ENCODE results near the gene SGTA.
"Not testable (repeated sequence)": the region's sequence is repeated elsewhere in the genome, so short reads cannot be mapped to it uniquely, and the experiment has no call there.

Gene SGTA

GRCh38 chr19:2792666-2793065 lies 9.6 kb upstream of the SGTA start:
- peaks cover 14 to 51% of the 10 kb centered on the region in 2 donors for H3K36me3 ChIP-seq (ENCODE audit: control insufficient read depth in 1 of 2, insufficient read depth in 2 of 2, low read length in 2 of 2)
- H3K9me3 ChIP-seq (ENCODE audit: control insufficient read depth in 1 of 2, low read length in 2 of 2); H3K9ac ChIP-seq (ENCODE audit: low read depth in 1 of 2, low read length in 2 of 2); H3K27ac ChIP-seq (ENCODE audit: low read depth, low read length); H3K4me3 ChIP-seq (ENCODE audit: low read depth in 1 of 2, low read length in 2 of 2); H3K4me1 ChIP-seq (ENCODE audit: control insufficient read depth in 1 of 2, insufficient read depth in 2 of 2, low read length in 2 of 2); H3K27me3 ChIP-seq (ENCODE audit: control insufficient read depth in 1 of 2, insufficient read depth in 2 of 2, low read length in 2 of 2): not testable (repeated sequence)

GRCh38 chr19:2791876-2792275 lies 8.8 kb upstream of the SGTA start:
- Histone ChIP-seq H3K9ac (ENCODE audit: low read depth in 1 of 2, low read length in 2 of 2) (no peak overlapping the region), H3K27me3 (ENCODE audit: control insufficient read depth in 1 of 2, insufficient read depth in 2 of 2, low read length in 2 of 2) (no peaks in the 10 kb centered on the region), H3K36me3 (ENCODE audit: control insufficient read depth in 1 of 2, insufficient read depth in 2 of 2, low read length in 2 of 2) (peaks cover 9 to 47% of the 10 kb centered on the region in 2 donors), H3K9me3 (ENCODE audit: control insufficient read depth in 1 of 2, low read length in 2 of 2) (no peaks in the 10 kb centered on the region), H3K4me3 (ENCODE audit: low read depth in 1 of 2, low read length in 2 of 2) (no peak overlapping the region), H3K4me1 (ENCODE audit: control insufficient read depth in 1 of 2, insufficient read depth in 2 of 2, low read length in 2 of 2) (no peaks in the 10 kb centered on the region), H3K27ac (ENCODE audit: low read depth, low read length) (no peak overlapping the region)

GRCh38 chr19:2791440-2791839 lies 8.4 kb upstream of the SGTA start:
- no peak overlapping the region for H3K27ac ChIP-seq (ENCODE audit: low read depth, low read length)
- H3K36me3 ChIP-seq (ENCODE audit: control insufficient read depth in 1 of 2, insufficient read depth in 2 of 2, low read length in 2 of 2): peaks cover 9 to 43% of the 10 kb centered on the region in 2 donors
- H3K4me3 ChIP-seq (ENCODE audit: low read depth in 1 of 2, low read length in 2 of 2): no peak overlapping the region

GRCh38 chr19:2790557-2791271 lies 7.6 kb upstream of the SGTA start:
- peaks cover 0 to 7% of the 10 kb centered on the region in 2 donors for H3K4me1 ChIP-seq (ENCODE audit: control insufficient read depth in 1 of 2, insufficient read depth in 2 of 2, low read length in 2 of 2)
- H3K27ac ChIP-seq (ENCODE audit: low read depth, low read length): no peak overlapping the region
- no peaks in the 10 kb centered on the region for H3K9me3 ChIP-seq (ENCODE audit: control insufficient read depth in 1 of 2, low read length in 2 of 2)
- no peak overlapping the region for H3K4me3 ChIP-seq (ENCODE audit: low read depth in 1 of 2, low read length in 2 of 2)
- H3K9ac ChIP-seq (ENCODE audit: low read depth in 1 of 2, low read length in 2 of 2): no peak overlapping the region
- H3K27me3 ChIP-seq (ENCODE audit: control insufficient read depth in 1 of 2, insufficient read depth in 2 of 2, low read length in 2 of 2): no peaks in the 10 kb centered on the region
- peaks cover 7 to 36% of the 10 kb centered on the region in 2 donors for H3K36me3 ChIP-seq (ENCODE audit: control insufficient read depth in 1 of 2, insufficient read depth in 2 of 2, low read length in 2 of 2)

More at GRCh38 chr19:2791440-2791839, 8.4 kb upstream of the SGTA start:
- H3K27me3 ChIP-seq (ENCODE audit: control insufficient read depth in 1 of 2, insufficient read depth in 2 of 2, low read length in 2 of 2): no peaks in the 10 kb centered on the region
- H3K9ac ChIP-seq (ENCODE audit: low read depth in 1 of 2, low read length in 2 of 2): no peak overlapping the region
- H3K4me1 ChIP-seq (ENCODE audit: control insufficient read depth in 1 of 2, insufficient read depth in 2 of 2, low read length in 2 of 2): no peaks in the 10 kb centered on the region
- H3K9me3 ChIP-seq (ENCODE audit: control insufficient read depth in 1 of 2, low read length in 2 of 2): no peaks in the 10 kb centered on the region

GRCh38 chr19:2790194-2790556 lies 7.1 kb upstream of the SGTA start:
- Histone ChIP-seq H3K27ac (ENCODE audit: low read depth, low read length) (no peak overlapping the region), H3K27me3 (ENCODE audit: control insufficient read depth in 1 of 2, insufficient read depth in 2 of 2, low read length in 2 of 2) (no peaks in the 10 kb centered on the region), H3K36me3 (ENCODE audit: control insufficient read depth in 1 of 2, insufficient read depth in 2 of 2, low read length in 2 of 2) (peaks cover 5 to 31% of the 10 kb centered on the region in 2 donors), H3K4me3 (ENCODE audit: low read depth in 1 of 2, low read length in 2 of 2) (no peak overlapping the region), H3K4me1 (ENCODE audit: control insufficient read depth in 1 of 2, insufficient read depth in 2 of 2, low read length in 2 of 2) (peaks cover 0 to 7% of the 10 kb centered on the region in 2 donors), H3K9me3 (ENCODE audit: control insufficient read depth in 1 of 2, low read length in 2 of 2) (no peaks in the 10 kb centered on the region), H3K9ac (ENCODE audit: low read depth in 1 of 2, low read length in 2 of 2) (no peak overlapping the region)

GRCh38 chr19:2788237-2788636 lies 5.2 kb upstream of the SGTA start:
- Histone ChIP-seq H3K9me3 (ENCODE audit: control insufficient read depth in 1 of 2, low read length in 2 of 2) (no peaks in the 10 kb centered on the region), H3K36me3 (ENCODE audit: control insufficient read depth in 1 of 2, insufficient read depth in 2 of 2, low read length in 2 of 2) (peaks cover 5 to 15% of the 10 kb centered on the region in 2 donors), H3K27ac (ENCODE audit: low read depth, low read length) (no peak overlapping the region), H3K4me1 (ENCODE audit: control insufficient read depth in 1 of 2, insufficient read depth in 2 of 2, low read length in 2 of 2) (peaks cover 9 to 18% of the 10 kb centered on the region in 2 donors), H3K27me3 (ENCODE audit: control insufficient read depth in 1 of 2, insufficient read depth in 2 of 2, low read length in 2 of 2) (no peaks in the 10 kb centered on the region), H3K9ac (ENCODE audit: low read depth in 1 of 2, low read length in 2 of 2) (no peak overlapping the region), H3K4me3 (ENCODE audit: low read depth in 1 of 2, low read length in 2 of 2) (no peak overlapping the region)

GRCh38 chr19:2787115-2787514 lies 4.0 kb upstream of the SGTA start:
- Histone ChIP-seq H3K4me1 (ENCODE audit: control insufficient read depth in 1 of 2, insufficient read depth in 2 of 2, low read length in 2 of 2) (peaks cover 11 to 25% of the 10 kb centered on the region in 2 donors), H3K4me3 (ENCODE audit: low read depth in 1 of 2, low read length in 2 of 2) (no peak overlapping the region), H3K27me3 (ENCODE audit: control insufficient read depth in 1 of 2, insufficient read depth in 2 of 2, low read length in 2 of 2) (no peaks in the 10 kb centered on the region), H3K9me3 (ENCODE audit: control insufficient read depth in 1 of 2, low read length in 2 of 2) (no peaks in the 10 kb centered on the region), H3K36me3 (ENCODE audit: control insufficient read depth in 1 of 2, insufficient read depth in 2 of 2, low read length in 2 of 2) (peaks cover 5 to 15% of the 10 kb centered on the region in 2 donors), H3K27ac (ENCODE audit: low read depth, low read length) (no peak overlapping the region), H3K9ac (ENCODE audit: low read depth in 1 of 2, low read length in 2 of 2) (no peak overlapping the region)

GRCh38 chr19:2785244-2785997 lies 2.3 kb upstream of the SGTA start, which contains the start of gene THOP1:
Gene THOP1 (plus strand): TSS chr19:2785503. CDS start chr19:2785663, 160 bp downstream.
- Histone ChIP-seq H3K4me3 (ENCODE audit: low read depth in 1 of 2, low read length in 2 of 2) (peak within 1 kb of the TSS; percentile 74 to 91), H3K9ac (ENCODE audit: low read depth in 1 of 2, low read length in 2 of 2) (peak within 1 kb of the TSS; percentile 75 to 82), H3K27me3 (ENCODE audit: control insufficient read depth in 1 of 2, insufficient read depth in 2 of 2, low read length in 2 of 2) (no peaks in the 10 kb centered on the region), H3K4me1 (ENCODE audit: control insufficient read depth in 1 of 2, insufficient read depth in 2 of 2, low read length in 2 of 2) (peaks cover 24 to 41% of the 10 kb centered on the region in 2 donors), H3K9me3 (ENCODE audit: control insufficient read depth in 1 of 2, low read length in 2 of 2) (no peaks in the 10 kb centered on the region), H3K36me3 (ENCODE audit: control insufficient read depth in 1 of 2, insufficient read depth in 2 of 2, low read length in 2 of 2) (peaks cover 0 to 2% of the 10 kb centered on the region in 2 donors), H3K27ac (ENCODE audit: low read depth, low read length) (peak within 1 kb of the TSS; percentile 67)

GRCh38 chr19:2783781-2784145 lies 690 bp upstream of the SGTA start:
- Histone ChIP-seq H3K4me1 (ENCODE audit: control insufficient read depth in 1 of 2, insufficient read depth in 2 of 2, low read length in 2 of 2) (peaks cover 24 to 42% of the 10 kb centered on the region in 2 donors), H3K9ac (ENCODE audit: low read depth in 1 of 2, low read length in 2 of 2) (peak overlapping the region; percentile 31 to 36), H3K4me3 (ENCODE audit: low read depth in 1 of 2, low read length in 2 of 2) (peak overlapping the region; percentile 71 to 95), H3K27ac (ENCODE audit: low read depth, low read length) (peak overlapping the region; percentile 45), H3K36me3 (ENCODE audit: control insufficient read depth in 1 of 2, insufficient read depth in 2 of 2, low read length in 2 of 2) (peaks cover 0 to 6% of the 10 kb centered on the region in 2 donors), H3K27me3 (ENCODE audit: control insufficient read depth in 1 of 2, insufficient read depth in 2 of 2, low read length in 2 of 2) (no peaks in the 10 kb centered on the region), H3K9me3 (ENCODE audit: control insufficient read depth in 1 of 2, low read length in 2 of 2) (no peaks in the 10 kb centered on the region)

GRCh38 chr19:2782329-2782935 lies 641 bp downstream of the SGTA start:
- peak overlapping the region; percentile 71 to 95 for H3K4me3 ChIP-seq (ENCODE audit: low read depth in 1 of 2, low read length in 2 of 2)
- peaks cover 0 to 10% of the 10 kb centered on the region in 2 donors for H3K36me3 ChIP-seq (ENCODE audit: control insufficient read depth in 1 of 2, insufficient read depth in 2 of 2, low read length in 2 of 2)
- no peaks in the 10 kb centered on the region for H3K9me3 ChIP-seq (ENCODE audit: control insufficient read depth in 1 of 2, low read length in 2 of 2)
- H3K9ac ChIP-seq (ENCODE audit: low read depth in 1 of 2, low read length in 2 of 2): peak overlapping the region; percentile 94 to 97
- peak overlapping the region; percentile 82 for H3K27ac ChIP-seq (ENCODE audit: low read depth, low read length)
- H3K27me3 ChIP-seq (ENCODE audit: control insufficient read depth in 1 of 2, insufficient read depth in 2 of 2, low read length in 2 of 2): no peaks in the 10 kb centered on the region
- H3K4me1 ChIP-seq (ENCODE audit: control insufficient read depth in 1 of 2, insufficient read depth in 2 of 2, low read length in 2 of 2): peaks cover 24 to 42% of the 10 kb centered on the region in 2 donors
